SK-N-SH treated with all-trans-retinoic acid at 6 μM for 48 hours (cell line): Measurements from ENCODE around the gene PKN2.

Experiments
- ATAC-seq: fragments of 200-7000 bp; cut with Tn5 transposase; 3 replicates; pipeline ENCODE4 v1.9.1; 2020; ENCODE audit warnings: mild to moderate bottlenecking, moderate library complexity
- ARNTL ChIP-seq: fragments of 450-650 bp; formaldehyde crosslinking; IDR thresholded peaks from 2 replicates; pipeline ENCODE4 v1.5.0; 2020; ENCODE audit warnings: low read depth, mild to moderate bottlenecking, moderate library complexity, borderline replicate concordance
- BACH2 ChIP-seq: fragments of 250-450 bp; sonication (Bioruptor Pico); IDR thresholded peaks from 2 replicates; pipeline ENCODE4 v1.9.0; 2021; ENCODE audit warnings: mild to moderate bottlenecking, borderline replicate concordance
- CSDC2 ChIP-seq: fragments of 250-450 bp; sonication (Bioruptor Pico); IDR thresholded peaks from 2 replicates; pipeline ENCODE4 v1.5.0; 2020; ENCODE audit warnings: mild to moderate bottlenecking, moderate library complexity
- ESRRG ChIP-seq: fragments of 250-450 bp; sonication (Bioruptor Pico); IDR thresholded peaks from 2 replicates; pipeline ENCODE4 v1.6.1; 2021; ENCODE audit warnings: mild to moderate bottlenecking
- GLIS3 ChIP-seq: fragments of 250-450 bp; sonication (Bioruptor Pico); IDR thresholded peaks from 2 replicates; pipeline ENCODE4 v1.5.0; 2020; ENCODE audit warnings: mild to moderate bottlenecking, moderate library complexity
- ISL1 ChIP-seq: fragments of 250-450 bp; sonication (Bioruptor Pico); IDR thresholded peaks from 2 replicates; pipeline ENCODE4 v2.1.2; 2022; ENCODE audit warnings: mild to moderate bottlenecking, moderate library complexity
- OSR1 ChIP-seq: fragments of 250-450 bp; sonication (Bioruptor Pico); IDR thresholded peaks from 2 replicates; pipeline ENCODE4 v1.8.0; 2022; ENCODE audit warnings: moderate library complexity, mild to moderate bottlenecking, inconsistent platforms
- PPARA ChIP-seq: fragments of 250-450 bp; sonication (Bioruptor Pico); IDR thresholded peaks from 2 replicates; pipeline ENCODE4 v1.5.0; 2020; ENCODE audit warnings: mild to moderate bottlenecking, borderline replicate concordance
- RARB ChIP-seq: fragments of 250-450 bp; sonication (Bioruptor Pico); IDR thresholded peaks from 2 replicates; pipeline ENCODE4 v1.8.0; 2021; ENCODE audit warnings: mild to moderate bottlenecking, moderate library complexity
- SNAI2 ChIP-seq: fragments of 250-450 bp; sonication (Bioruptor Pico); IDR thresholded peaks from 2 replicates; pipeline ENCODE4 v1.5.0; 2020; ENCODE audit warnings: mild to moderate bottlenecking, moderate library complexity
- TCF4 ChIP-seq: fragments of 250-450 bp; sonication (Bioruptor Pico); IDR thresholded peaks from 2 replicates; pipeline ENCODE4 v1.8.0; 2021; ENCODE audit warnings: mild to moderate bottlenecking, moderate library complexity, borderline replicate concordance
- ZC3H10 ChIP-seq: fragments of 250-450 bp; sonication (Bioruptor Pico); IDR thresholded peaks from 2 replicates; pipeline ENCODE4 v1.5.1; 2021; ENCODE audit warnings: mild to moderate bottlenecking, moderate library complexity
- ZFP30 ChIP-seq: fragments of 450-650 bp; formaldehyde crosslinking; IDR thresholded peaks from 2 replicates; pipeline ENCODE4 v1.5.0; 2022; ENCODE audit warnings: mild to moderate bottlenecking, moderate library complexity
- ZNF565 ChIP-seq: fragments of 450-650 bp; formaldehyde crosslinking; conservative IDR thresholded peaks from 2 replicates; pipeline ENCODE4 v1.5.0; 2020; ENCODE audit warnings: low read depth, mild to moderate bottlenecking, moderate library complexity
- ZNF70 ChIP-seq: fragments of 450-650 bp; formaldehyde crosslinking; IDR thresholded peaks from 2 replicates; pipeline ENCODE4 v1.5.0; 2020; ENCODE audit warnings: mild to moderate bottlenecking, moderate library complexity
- ZNF8 ChIP-seq: fragments of 450-650 bp; formaldehyde crosslinking; IDR thresholded peaks from 2 replicates; pipeline ENCODE4 v1.5.0; 2020; ENCODE audit warnings: mild to moderate bottlenecking, moderate library complexity
- TF ChIP-seq, protein P1 (sequence below): fragments of 250-450 bp; sonication (Bioruptor Pico); IDR thresholded peaks from 2 replicates; pipeline ENCODE4 v1.5.1; 2021; ENCODE audit warnings: mild to moderate bottlenecking, moderate library complexity
- TF ChIP-seq, protein P2 (sequence below): fragments of 250-450 bp; sonication (Bioruptor Pico); IDR thresholded peaks from 2 replicates; pipeline ENCODE4 v1.5.0; 2020; ENCODE audit warnings: mild to moderate bottlenecking, moderate library complexity
- TF ChIP-seq, protein P3 (sequence below): fragments of 250-450 bp; sonication (Bioruptor Pico); IDR thresholded peaks from 2 replicates; pipeline ENCODE4 v1.8.0; 2020; ENCODE audit warnings: mild to moderate bottlenecking, moderate library complexity, borderline replicate concordance
- TF ChIP-seq, protein P4 (sequence below): fragments of 250-450 bp; sonication (Bioruptor Pico); IDR thresholded peaks from 2 replicates; pipeline ENCODE4 v1.8.0; 2021; ENCODE audit warnings: low read depth, mild to moderate bottlenecking, moderate library complexity, borderline replicate concordance

Gene PKN2

DNA sequence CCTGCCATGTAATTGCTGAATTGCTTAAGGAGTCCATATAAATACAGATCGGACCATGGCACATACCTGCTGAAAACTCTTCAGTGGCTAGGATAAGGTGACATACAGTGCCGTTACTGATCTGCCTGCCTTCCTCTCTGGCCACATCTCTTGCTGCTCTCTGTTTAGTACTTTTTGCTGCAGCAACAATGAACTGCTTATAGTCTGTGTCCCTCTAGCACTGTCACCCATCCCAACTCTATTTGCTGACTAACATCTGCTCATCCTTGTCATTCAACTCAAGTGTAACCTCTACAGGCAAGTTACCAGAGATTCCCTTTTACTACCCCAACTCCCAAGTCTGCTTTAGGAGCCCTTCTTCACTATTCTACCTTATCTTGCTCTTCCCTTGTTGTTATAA, 141.6 kb downstream of the PKN2 start:
- ATAC-seq, result no peak
- TF ChIP-seq, protein P1, sequence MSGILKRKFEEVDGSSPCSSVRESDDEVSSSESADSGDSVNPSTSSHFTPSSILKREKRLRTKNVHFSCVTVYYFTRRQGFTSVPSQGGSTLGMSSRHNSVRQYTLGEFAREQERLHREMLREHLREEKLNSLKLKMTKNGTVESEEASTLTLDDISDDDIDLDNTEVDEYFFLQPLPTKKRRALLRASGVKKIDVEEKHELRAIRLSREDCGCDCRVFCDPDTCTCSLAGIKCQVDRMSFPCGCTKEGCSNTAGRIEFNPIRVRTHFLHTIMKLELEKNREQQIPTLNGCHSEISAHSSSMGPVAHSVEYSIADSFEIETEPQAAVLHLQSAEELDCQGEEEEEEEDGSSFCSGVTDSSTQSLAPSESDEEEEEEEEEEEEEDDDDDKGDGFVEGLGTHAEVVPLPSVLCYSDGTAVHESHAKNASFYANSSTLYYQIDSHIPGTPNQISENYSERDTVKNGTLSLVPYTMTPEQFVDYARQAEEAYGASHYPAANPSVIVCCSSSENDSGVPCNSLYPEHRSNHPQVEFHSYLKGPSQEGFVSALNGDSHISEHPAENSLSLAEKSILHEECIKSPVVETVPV (CRISPR knock-in tag), result no peak
- TF ChIP-seq, protein P2, sequence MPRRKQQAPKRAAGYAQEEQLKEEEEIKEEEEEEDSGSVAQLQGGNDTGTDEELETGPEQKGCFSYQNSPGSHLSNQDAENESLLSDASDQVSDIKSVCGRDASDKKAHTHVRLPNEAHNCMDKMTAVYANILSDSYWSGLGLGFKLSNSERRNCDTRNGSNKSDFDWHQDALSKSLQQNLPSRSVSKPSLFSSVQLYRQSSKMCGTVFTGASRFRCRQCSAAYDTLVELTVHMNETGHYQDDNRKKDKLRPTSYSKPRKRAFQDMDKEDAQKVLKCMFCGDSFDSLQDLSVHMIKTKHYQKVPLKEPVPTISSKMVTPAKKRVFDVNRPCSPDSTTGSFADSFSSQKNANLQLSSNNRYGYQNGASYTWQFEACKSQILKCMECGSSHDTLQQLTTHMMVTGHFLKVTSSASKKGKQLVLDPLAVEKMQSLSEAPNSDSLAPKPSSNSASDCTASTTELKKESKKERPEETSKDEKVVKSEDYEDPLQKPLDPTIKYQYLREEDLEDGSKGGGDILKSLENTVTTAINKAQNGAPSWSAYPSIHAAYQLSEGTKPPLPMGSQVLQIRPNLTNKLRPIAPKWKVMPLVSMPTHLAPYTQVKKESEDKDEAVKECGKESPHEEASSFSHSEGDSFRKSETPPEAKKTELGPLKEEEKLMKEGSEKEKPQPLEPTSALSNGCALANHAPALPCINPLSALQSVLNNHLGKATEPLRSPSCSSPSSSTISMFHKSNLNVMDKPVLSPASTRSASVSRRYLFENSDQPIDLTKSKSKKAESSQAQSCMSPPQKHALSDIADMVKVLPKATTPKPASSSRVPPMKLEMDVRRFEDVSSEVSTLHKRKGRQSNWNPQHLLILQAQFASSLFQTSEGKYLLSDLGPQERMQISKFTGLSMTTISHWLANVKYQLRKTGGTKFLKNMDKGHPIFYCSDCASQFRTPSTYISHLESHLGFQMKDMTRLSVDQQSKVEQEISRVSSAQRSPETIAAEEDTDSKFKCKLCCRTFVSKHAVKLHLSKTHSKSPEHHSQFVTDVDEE, result no peak
- TF ChIP-seq ZNF70 (CRISPR knock-in tag), result no peak
- TF ChIP-seq ZFP30 (CRISPR knock-in tag), result no peak
- TF ChIP-seq ZNF565 (CRISPR knock-in tag), result no peak
- no peak for TF ChIP-seq ARNTL
- TF ChIP-seq TCF4 (CRISPR knock-in tag), result no peak
- no peak for TF ChIP-seq ESRRG (CRISPR knock-in tag)

DNA sequence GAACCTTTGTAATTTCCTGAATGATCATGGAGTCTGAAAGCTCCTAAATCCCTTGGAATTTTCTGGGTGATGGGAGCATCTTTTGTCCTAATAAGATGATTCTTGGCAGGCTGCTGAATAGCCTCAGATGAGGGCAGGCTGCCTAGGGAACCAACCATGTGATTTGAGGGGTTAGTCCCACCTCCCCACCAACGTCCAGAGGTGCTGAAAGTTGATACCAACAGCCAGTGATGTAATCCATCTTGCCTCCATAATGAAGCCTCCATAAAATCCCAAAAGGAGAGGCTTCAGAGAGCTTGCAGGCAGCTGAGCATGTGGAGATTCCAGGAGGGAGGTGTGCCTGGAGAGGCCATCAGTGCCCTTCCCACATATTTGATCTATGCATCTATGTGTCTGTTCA, 163.6 kb downstream of the PKN2 start:
- TF ChIP-seq TCF4 (CRISPR knock-in tag) (no peak), ZNF565 (CRISPR knock-in tag) (no peak), ISL1 (CRISPR knock-in tag) (no peak), SNAI2 (CRISPR knock-in tag) (no peak), ARNTL (no peak), ZC3H10 (CRISPR knock-in tag) (no peak), RARB (CRISPR knock-in tag) (no peak), ZNF8 (CRISPR knock-in tag) (no peak)
- TF ChIP-seq, protein P2, result no peak
- no peak for ATAC-seq

DNA sequence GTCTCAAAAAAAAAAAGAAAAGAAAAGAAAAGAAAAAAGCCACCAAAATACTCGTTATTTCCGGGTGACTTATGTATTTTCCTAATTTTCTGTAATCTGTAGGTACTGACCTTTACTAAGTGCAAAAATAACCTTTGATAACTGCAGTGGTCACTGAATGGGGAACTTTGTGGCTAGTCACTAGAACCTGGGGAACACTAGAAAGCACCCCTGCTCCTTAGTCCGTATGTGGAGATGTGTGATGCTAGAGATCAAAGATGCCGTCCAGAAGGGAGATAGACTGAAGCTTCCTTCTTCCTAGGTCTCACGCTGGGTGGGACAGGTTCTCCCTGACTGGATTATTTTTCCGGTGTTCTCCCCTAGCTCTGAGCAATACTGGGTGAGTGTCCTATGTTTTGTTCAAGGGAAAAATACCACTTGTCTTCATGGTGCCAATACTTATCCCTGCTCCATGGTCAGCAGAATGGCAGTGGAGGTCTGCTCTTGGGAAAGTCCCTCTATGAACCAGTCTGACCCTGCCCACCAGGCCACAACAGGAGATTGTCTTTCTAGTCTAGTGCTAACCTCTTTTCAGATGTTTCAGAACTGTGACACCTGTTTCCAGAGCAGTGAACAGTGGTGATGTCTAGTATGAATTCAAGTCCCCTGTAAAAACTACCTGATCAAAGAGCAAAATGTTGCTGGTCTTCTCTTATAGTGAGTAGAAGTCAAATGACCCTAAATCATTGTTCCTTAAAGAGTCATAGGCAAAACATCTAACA, 167.4 kb downstream of the PKN2 start:
- ATAC-seq, result no peak
- TF ChIP-seq GLIS3 (no peak), SNAI2 (CRISPR knock-in tag) (no peak)
- TF ChIP-seq, all 23 proteins: peak for 0

DNA sequence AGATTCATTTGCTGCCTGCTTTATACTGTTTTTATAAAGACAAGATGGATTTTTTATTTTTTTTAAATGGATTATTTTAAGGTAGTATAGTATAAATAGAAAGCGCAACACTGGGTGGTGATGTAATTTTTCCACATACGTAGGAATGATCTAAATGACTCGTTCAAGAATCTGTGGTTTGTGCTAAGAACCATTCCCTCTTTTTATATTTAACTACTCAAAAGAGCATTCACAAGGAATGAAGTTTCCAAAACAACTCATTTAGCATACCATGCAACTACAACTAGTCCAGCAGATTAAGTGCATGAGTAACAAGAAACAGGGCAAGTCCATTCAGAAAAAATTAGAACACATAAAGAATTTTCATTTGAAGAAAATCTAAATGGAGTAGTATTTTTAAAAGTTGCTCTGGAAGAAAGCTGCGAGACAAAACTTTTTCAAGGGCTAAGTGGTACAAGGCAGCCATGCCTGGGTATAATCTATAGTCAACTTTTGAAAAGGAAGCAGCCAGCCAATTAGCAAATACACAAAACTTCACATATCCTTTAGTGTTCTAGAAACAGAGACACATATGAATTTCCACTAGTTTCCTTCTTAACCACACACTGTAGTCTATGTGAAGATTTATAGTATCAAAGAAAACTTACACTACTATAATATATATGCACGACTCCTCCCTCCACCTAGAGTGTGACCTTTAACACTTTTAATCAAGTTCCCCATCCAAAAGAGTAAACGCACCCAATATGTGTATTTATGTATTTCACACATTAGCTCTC, 183.9 kb downstream of the PKN2 start:
- ATAC-seq, result peak; percentile 74
- TF ChIP-seq CSDC2 (CRISPR knock-in tag) (no peak), ESRRG (CRISPR knock-in tag) (no peak), GLIS3 (no peak), ISL1 (CRISPR knock-in tag) (no peak), ARNTL (no peak), ZNF565 (CRISPR knock-in tag) (no peak), ZNF70 (CRISPR knock-in tag) (no peak), ZC3H10 (CRISPR knock-in tag) (no peak), BACH2 (CRISPR knock-in tag) (no peak), OSR1 (CRISPR knock-in tag) (no peak), RARB (CRISPR knock-in tag) (no peak), PPARA (no peak)
- TF ChIP-seq, protein P2, result no peak
- TF ChIP-seq, protein P3, sequence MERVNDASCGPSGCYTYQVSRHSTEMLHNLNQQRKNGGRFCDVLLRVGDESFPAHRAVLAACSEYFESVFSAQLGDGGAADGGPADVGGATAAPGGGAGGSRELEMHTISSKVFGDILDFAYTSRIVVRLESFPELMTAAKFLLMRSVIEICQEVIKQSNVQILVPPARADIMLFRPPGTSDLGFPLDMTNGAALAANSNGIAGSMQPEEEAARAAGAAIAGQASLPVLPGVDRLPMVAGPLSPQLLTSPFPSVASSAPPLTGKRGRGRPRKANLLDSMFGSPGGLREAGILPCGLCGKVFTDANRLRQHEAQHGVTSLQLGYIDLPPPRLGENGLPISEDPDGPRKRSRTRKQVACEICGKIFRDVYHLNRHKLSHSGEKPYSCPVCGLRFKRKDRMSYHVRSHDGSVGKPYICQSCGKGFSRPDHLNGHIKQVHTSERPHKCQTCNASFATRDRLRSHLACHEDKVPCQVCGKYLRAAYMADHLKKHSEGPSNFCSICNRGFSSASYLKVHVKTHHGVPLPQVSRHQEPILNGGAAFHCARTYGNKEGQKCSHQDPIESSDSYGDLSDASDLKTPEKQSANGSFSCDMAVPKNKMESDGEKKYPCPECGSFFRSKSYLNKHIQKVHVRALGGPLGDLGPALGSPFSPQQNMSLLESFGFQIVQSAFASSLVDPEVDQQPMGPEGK (CRISPR knock-in tag), result no peak
- TF ChIP-seq, protein P4, sequence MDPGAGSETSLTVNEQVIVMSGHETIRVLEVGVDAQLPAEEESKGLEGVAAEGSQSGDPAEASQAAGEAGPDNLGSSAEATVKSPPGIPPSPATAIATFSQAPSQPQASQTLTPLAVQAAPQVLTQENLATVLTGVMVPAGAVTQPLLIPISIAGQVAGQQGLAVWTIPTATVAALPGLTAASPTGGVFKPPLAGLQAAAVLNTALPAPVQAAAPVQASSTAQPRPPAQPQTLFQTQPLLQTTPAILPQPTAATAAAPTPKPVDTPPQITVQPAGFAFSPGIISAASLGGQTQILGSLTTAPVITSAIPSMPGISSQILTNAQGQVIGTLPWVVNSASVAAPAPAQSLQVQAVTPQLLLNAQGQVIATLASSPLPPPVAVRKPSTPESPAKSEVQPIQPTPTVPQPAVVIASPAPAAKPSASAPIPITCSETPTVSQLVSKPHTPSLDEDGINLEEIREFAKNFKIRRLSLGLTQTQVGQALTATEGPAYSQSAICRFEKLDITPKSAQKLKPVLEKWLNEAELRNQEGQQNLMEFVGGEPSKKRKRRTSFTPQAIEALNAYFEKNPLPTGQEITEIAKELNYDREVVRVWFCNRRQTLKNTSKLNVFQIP (CRISPR knock-in tag), result no peak
